ENCODE data around the gene MN1.

Gene MN1

DNA sequence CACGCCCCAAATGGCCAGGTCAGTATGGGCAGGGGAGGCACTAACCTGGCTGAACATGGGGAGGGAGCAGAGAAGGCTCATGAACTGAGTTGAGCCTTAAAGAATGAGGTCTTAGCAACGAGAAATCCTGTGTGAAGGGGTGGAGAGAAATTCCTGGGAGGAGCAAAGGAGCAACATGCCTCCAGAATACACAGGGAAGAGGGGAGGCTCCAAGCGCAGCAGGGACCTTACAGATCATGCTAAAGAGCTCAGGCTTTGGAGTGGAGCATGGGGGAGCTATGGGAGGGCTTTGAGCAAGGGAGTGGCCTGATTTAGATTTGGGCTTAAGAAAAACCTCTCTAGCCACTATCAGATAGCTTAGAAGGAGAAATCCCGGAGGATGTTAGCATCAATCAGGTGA lies 88.1 kb downstream of the MN1 start:
- no peak for DNase-seq (ENCODE audit: low spot score)

DNA sequence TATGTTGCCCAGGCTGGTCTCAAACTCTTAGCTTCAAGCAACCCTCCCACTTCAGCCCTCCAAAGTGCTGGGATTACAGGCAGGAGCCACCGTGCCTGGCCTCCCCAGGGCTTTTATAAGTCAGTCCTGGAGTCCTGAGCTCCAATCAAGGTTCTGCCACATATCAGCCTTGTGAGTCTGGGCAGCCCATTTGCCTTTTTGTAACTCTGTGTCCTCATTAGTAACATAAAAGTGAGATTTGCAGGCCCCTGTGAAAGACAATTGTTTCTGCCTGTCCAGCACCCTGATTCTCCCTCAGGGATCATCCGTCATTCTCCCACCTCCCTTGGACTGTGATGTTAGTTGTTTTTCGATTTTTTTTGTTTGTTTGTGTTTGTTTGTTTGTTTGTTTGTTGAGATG lies 89.8 kb downstream of the MN1 start:
- DNase-seq (ENCODE audit: low spot score) = no peak

DNA sequence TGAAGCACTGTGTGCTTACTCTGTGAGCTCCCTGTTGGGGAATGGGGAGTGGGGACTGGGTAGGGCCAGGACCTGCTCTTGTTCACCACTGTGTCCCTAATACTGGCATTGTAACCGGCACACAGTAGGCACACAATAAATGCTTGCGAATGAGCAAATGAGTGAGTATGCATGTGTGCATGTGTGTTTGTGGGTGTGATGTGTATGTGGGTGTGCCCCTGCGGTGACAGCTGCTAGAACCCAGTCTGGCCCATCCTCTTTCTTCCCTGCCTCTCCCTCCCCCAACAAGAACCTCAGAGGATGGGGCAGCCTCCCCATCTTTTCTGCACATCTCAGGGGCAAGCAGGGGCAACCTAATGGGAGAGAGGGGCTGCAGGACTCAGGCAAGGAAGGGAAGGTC lies 90.5 kb downstream of the MN1 start:
- no peak for DNase-seq (ENCODE audit: low spot score)

DNA sequence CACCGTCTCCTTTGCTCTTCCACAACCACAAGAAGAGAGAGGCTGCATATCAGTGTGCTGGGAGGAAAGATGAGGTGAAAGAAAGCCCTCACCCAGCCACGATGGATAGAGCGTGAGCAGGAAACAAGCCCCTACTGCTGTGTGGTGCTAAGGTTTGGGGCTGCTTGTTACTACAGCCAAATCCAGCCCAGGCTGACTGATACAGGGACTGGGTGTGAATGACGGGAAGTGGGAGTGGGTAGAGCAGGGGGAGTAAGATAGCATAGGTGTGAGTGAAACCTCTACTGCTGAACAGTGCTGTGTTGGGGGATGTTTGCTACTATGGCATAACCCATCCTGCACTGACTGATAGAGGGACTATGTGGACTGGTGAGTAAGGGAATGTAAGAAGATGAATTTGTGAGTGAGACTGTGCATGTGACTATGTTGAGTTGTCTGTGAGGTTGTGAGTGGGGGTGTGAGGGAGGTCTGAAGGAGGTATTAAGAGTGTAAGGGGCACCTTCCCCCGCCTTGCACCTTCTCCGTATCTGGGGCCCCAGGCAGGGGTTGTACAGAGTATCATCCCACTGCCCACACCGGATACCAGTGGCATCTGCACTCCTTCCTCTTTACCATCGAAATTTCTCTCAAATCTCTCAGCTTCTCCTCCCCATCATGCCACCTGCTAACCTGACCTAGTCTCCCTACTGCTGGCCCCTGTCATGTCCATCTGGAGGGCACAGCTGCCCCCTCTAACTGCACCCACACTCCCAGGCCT lies 91.5 kb downstream of the MN1 start:
- DNase-seq (ENCODE audit: low spot score) = no peak

DNA sequence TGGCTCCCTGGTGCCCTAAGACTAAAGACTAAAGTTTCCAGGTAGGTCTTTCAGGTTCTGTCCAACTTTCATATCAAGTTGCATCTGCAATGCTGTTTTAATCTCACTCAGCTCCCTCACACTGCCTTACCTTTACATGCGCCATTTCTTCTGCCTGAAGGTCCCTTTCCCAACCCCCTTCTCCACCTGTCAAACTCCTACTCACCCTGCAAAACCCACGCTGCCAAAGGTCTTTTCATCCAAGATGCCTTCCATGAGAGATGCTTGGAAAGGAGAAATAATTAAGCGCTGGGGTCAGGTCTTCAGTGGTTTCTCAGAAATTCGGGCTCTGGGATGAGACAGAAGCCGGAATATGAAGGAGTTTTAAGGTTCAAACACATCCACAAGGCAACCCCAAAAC lies 95.1 kb downstream of the MN1 start:
- no peak for DNase-seq (ENCODE audit: low spot score)

DNA sequence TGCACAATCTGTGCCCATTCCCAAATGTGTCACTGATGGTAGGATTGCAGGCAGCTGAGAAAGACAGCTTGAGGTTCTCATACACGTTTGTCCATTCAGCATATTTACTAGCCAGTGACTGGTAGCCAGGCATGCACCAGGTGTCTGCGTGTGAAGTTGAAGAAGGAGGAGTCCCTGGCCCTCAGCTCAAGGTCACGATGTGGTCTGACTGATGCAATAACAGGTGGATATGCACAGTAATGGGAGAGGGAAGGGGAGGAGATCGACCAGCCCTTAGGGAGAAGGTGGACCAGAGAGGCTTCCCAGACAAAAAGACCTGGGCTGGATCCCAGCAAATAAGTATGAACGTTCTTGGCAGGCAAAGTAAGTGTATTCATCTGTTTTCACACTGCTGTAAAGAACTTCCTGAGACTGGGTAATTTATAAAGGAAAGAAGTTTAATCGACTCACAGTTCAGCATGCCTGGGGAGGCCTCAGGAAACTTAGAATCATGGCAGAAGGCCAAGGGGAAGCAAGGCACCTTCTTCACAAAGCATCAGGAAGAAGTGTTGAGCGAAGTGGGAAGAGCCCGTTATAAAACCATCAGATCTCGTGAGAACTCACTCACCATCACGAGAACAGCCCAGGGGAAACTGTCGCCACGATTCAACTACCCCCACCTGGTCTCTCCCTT lies 96.0 kb downstream of the MN1 start:
- DNase-seq (ENCODE audit: low spot score) = no peak

DNA sequence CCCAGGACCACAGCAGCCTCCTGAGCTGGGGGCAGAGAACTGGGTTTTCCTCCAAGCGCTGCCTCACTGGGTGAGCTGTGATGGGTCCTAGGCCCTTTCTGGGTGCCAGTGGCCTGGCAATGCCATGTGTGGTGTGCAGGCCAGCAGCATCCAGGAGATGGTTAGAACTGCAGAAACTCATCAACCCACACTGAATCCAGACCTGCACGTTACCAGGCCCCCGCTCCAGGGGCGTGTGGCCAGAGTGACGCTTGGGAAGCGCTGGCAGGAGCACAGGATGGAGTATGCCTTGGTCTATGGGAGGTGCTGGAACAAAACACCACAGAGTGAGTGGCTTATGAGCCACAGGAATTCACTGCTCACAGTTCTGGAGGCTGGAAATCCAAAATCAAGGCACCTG lies 97.0 kb downstream of the MN1 start:
- no peak for DNase-seq (ENCODE audit: low spot score)

DNA sequence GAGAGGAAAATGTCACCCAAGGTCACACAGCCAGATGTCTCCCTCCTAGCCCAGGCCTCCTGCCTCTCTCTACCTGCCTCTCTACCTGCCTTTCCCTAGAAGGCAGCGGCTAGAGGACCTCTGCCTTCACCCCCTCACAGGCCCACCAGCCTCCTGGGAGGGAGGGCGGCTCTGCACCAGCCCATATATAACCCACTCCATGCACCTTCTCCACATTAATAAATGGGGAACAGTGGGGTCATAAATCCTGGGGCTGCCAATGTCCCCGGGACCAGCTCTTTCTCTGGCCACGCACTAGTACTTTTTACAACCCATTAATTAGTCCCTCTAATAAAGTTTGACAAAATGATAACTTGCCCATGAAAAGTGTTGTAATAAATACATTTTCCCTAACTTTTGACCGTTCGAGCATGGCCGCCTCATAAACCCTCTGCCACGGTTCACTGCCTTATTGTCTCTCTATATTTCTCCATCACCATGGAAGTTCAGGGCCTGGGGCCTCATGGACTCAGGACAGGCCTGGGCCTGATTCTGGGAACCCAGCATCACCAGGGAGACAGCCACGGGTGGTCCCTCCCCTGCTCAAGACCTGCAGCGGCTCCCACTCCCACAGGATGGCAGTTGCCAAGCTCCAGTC lies 102.1 kb downstream of the MN1 start:
- DNase-seq (ENCODE audit: low spot score) = no peak

DNA sequence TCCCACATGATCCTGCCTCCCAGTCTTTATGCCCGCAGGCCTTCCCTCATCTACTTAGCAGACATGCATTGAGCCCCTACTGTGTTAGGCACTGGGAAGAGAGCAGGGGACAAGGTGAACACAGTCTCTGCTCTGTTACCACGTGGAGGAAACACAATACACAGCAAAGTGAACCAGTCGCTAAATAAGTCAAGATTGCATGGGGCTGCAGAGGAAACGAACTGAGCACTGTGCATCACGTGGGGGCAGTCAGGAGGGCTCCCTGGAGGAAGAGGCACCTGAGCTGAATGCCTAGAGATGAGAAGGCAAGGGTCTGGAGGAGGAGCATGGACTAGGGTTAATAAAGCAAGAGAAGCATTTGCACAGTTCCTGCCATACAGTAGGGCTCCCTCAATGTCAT lies 102.7 kb downstream of the MN1 start:
- no peak for DNase-seq (ENCODE audit: low spot score)
